HG02973 (cell line): ENCODE measurements around the gene DZIP1L.
"Not testable (repeated sequence)": the region's sequence is repeated elsewhere in the genome, so short reads cannot be mapped to it uniquely, and the experiment has no call there.

ENCODE experiments used
- ATAC-seq: cut with Tn5 transposase; IDR thresholded peaks from one replicate; pipeline ENCODE4 v1.9.1; 2021; ENCODE audit warnings: moderate library complexity; ENCODE audit not compliant: unreplicated experiment

The DZIP1L gene

GRCh38 chr3:138114431-138114918, 933 bp downstream of the DZIP1L start:
- ATAC-seq, result no peak

- ATAC-seq, result no peak
Measured at GRCh38 chr3:138113326-138113725, 2.1 kb downstream of the DZIP1L start.

GRCh38 chr3:138112362-138112761, 3.0 kb downstream of the DZIP1L start:
- no peak for ATAC-seq

GRCh38 chr3:138105598-138105997, 9.8 kb downstream of the DZIP1L start:
- ATAC-seq, result no peak

- ATAC-seq, result no peak
Measured at GRCh38 chr3:138103466-138103865, 11.9 kb downstream of the DZIP1L start.

- not testable (repeated sequence) for ATAC-seq
Measured at GRCh38 chr3:138101351-138101940, 14.0 kb downstream of the DZIP1L start.

- no peak for ATAC-seq
Measured at GRCh38 chr3:138099417-138099816, 16.0 kb downstream of the DZIP1L start.

GRCh38 chr3:138097192-138098172, 17.9 kb downstream of the DZIP1L start:
- peak; percentile 78 for ATAC-seq

GRCh38 chr3:138093721-138094120, 21.7 kb downstream of the DZIP1L start:
- ATAC-seq, result no peak

GRCh38 chr3:138092023-138092422, 23.4 kb downstream of the DZIP1L start:
- ATAC-seq, result no peak

- ATAC-seq, result no peak
Measured at GRCh38 chr3:138089091-138089490, 26.3 kb downstream of the DZIP1L start.

GRCh38 chr3:138085745-138086144, 29.7 kb downstream of the DZIP1L start:
- not testable (repeated sequence) for ATAC-seq

GRCh38 chr3:138084196-138084595, 31.2 kb downstream of the DZIP1L start:
- ATAC-seq, result no peak

GRCh38 chr3:138082992-138083386, 32.4 kb downstream of the DZIP1L start:
- peak; percentile 37 for ATAC-seq

- ATAC-seq, result peak; percentile 79
Measured at GRCh38 chr3:138082085-138082991, 33.1 kb downstream of the DZIP1L start.

- no peak for ATAC-seq
Measured at GRCh38 chr3:138081371-138082084, 33.9 kb downstream of the DZIP1L start.

- ATAC-seq, result no peak
Measured at GRCh38 chr3:138079901-138080300, 35.5 kb downstream of the DZIP1L start.

- ATAC-seq, result no peak
Measured at GRCh38 chr3:138078901-138079344, 36.5 kb downstream of the DZIP1L start.

- no peak for ATAC-seq
Measured at GRCh38 chr3:138078096-138078495, 37.3 kb downstream of the DZIP1L start.

- no peak for ATAC-seq
Measured at GRCh38 chr3:138072796-138073195, 42.6 kb downstream of the DZIP1L start.
